HepG2 (cell line): ENCODE data around the gene GIPC2. TPM values are rescaled to one million over a fixed set of nuclear protein-coding genes. Genes with fewer than 3 reads are reported as not detected.

Source experiments
- ATAC-seq: fragments of 200-7000 bp; cut with Tn5 transposase; 3 replicates; pipeline ENCODE4 v1.9.1; 2020; ENCODE audit warnings: mild to moderate bottlenecking, moderate library complexity
- BruUV-seq: library from RNA; stranded (reverse); fragments of 400-500 nt; replicated peaks from 2 replicates; lab custom pipeline; 2021; lab: Mats Ljungman, UMichigan
- CTCF ChIA-PET: fragments of 300-600 bp; formaldehyde crosslinking; extraction: SDS; loops from one replicate; lab custom pipeline; 2021; ENCODE audit warnings: low total read pairs, inconsistent platforms, low intra/inter-chr PET ratio; lab: Yijun Ruan, JAX
- POLR2A ChIA-PET: fragments of 350-600 bp; sonication (Branson Sonifier 250); formaldehyde crosslinking; loops from one replicate; lab custom pipeline; 2020; ENCODE audit warnings: antibody characterized with exemption, inconsistent platforms; lab: Yijun Ruan, JAX
- DNase-seq: peaks from one replicate; pipeline ENCODE4 v3.0.0-alpha.2; 2015; ENCODE audit warnings: low spot score
- FAIRE-seq: peaks from 3 replicates; lab custom pipeline; 2011; peaks lifted over from hg19 to GRCh38; lab: Jason Lieb, UNC
- H2AFZ ChIP-seq: one replicate; pipeline ENCODE4 v1.6.1; 2011; ENCODE audit warnings: low read length, inconsistent platforms
- H3K27ac ChIP-seq: fragments of 300-600 bp; 3 replicates; pipeline ENCODE4 v1.8.0; 2011; ENCODE audit warnings: mixed run types, mild to moderate bottlenecking, mixed read lengths, low read length, inconsistent platforms; ENCODE audit not compliant: insufficient read depth; ENCODE audit errors: extremely low read length
- H3K27me3 ChIP-seq, 2 experiments: fragments of 200-600 bp in 1 of 2; 2 replicates in 1 of 2; 3 replicates in 1 of 2; pipeline versions ENCODE4 v1.6.0 to v1.8.0; 2011; ENCODE audit warnings: low read length in 2 of 2, mild to moderate bottlenecking in 2 of 2, moderate library complexity in 2 of 2, inconsistent platforms in 1 of 2; ENCODE audit not compliant: insufficient read depth in 2 of 2, control insufficient read depth in 1 of 2
- H3K36me3 ChIP-seq, 2 experiments: fragments of 200-600 bp in 1 of 2; replicated peaks in 1 of 2; 2 replicates in 1 of 2; 3 replicates in 1 of 2; pipeline versions ENCODE4 v1.5.1 to v1.8.0; 2011; ENCODE audit warnings: low read length in 2 of 2, inconsistent platforms in 1 of 2; ENCODE audit not compliant: insufficient read depth in 2 of 2, control insufficient read depth in 1 of 2
- H3K4me1 ChIP-seq: 2 replicates; pipeline ENCODE4 v1.5.1; 2012; ENCODE audit warnings: low read length, inconsistent platforms; ENCODE audit not compliant: insufficient read depth
- H3K4me2 ChIP-seq: 2 replicates; pipeline ENCODE4 v1.6.0; 2011; ENCODE audit warnings: low read depth, low read length, inconsistent platforms
- H3K4me3 ChIP-seq, 3 experiments: fragments of 200-600 bp in 1 of 3; sonication (generic), shearing (Covaris generic) in 1 of 3; replicated peaks in 1 of 3; 2 replicates each; pipeline ENCODE4 v1.5.1; 2011 to 2016; ENCODE audit warnings: low read length in 3 of 3, inconsistent platforms in 2 of 3, low read depth in 2 of 3, mild to moderate bottlenecking in 2 of 3, control low read depth in 1 of 3, mixed read lengths in 1 of 3; ENCODE audit not compliant: insufficient read depth in 1 of 3
- H3K79me2 ChIP-seq: one replicate; pipeline ENCODE4 v1.6.1; 2011; ENCODE audit warnings: low read length, inconsistent platforms; ENCODE audit not compliant: insufficient read depth
- H3K9ac ChIP-seq: 2 replicates; pipeline ENCODE4 v1.6.0; 2011; ENCODE audit warnings: mild to moderate bottlenecking, low read depth, low read length, inconsistent platforms; ENCODE audit not compliant: insufficient read depth
- H3K9me3 ChIP-seq: 2 replicates; pipeline ENCODE4 v1.5.1; 2012; ENCODE audit warnings: mild to moderate bottlenecking, low read length
- H4K20me1 ChIP-seq: 2 replicates; pipeline ENCODE4 v1.6.0; 2011; ENCODE audit warnings: inconsistent platforms, mild to moderate bottlenecking, low read length, moderate library complexity; ENCODE audit not compliant: insufficient read depth
- CHD4 ChIP-seq: fragments of 200-600 bp; sonication (generic); IDR thresholded peaks from 2 replicates; pipeline ENCODE4 v1.7.0; 2017; ENCODE audit warnings: mild to moderate bottlenecking, low read length, borderline replicate concordance
- EHMT2 ChIP-seq: fragments of 200-600 bp; sonication (generic); IDR thresholded peaks from 2 replicates; pipeline ENCODE4 v1.7.0; 2017; ENCODE audit warnings: antibody characterized with exemption, low read depth, low read length, borderline replicate concordance
- FOXJ3 ChIP-seq: sonication (generic); formaldehyde crosslinking; IDR thresholded peaks from 2 replicates; pipeline ENCODE4 v1.4.0; 2020; ENCODE audit warnings: missing genetic modification reagents, mild to moderate bottlenecking, borderline replicate concordance
- KDM4B ChIP-seq: sonication (generic); formaldehyde crosslinking; IDR thresholded peaks from 2 replicates; pipeline ENCODE4 v1.4.0; 2020; ENCODE audit warnings: missing genetic modification reagents
- MIXL1 ChIP-seq: IDR thresholded peaks from 2 replicates; pipeline ENCODE4 v1.6.1; 2016
- PAXIP1 ChIP-seq: sonication (generic); formaldehyde crosslinking; conservative IDR thresholded peaks from 2 replicates; pipeline ENCODE4 v1.4.0; 2020; ENCODE audit warnings: mild to moderate bottlenecking, missing genetic modification reagents, moderate library complexity
- RELA ChIP-seq: sonication (generic); formaldehyde crosslinking; IDR thresholded peaks from 2 replicates; pipeline ENCODE4 v1.4.0; 2020; ENCODE audit warnings: missing genetic modification reagents
- TEAD2 ChIP-seq: sonication (generic); formaldehyde crosslinking; IDR thresholded peaks from 2 replicates; pipeline ENCODE4 v1.9.0; 2021; ENCODE audit warnings: missing genetic modification reagents
- TP53 ChIP-seq: sonication (generic); formaldehyde crosslinking; conservative IDR thresholded peaks from 2 replicates; pipeline ENCODE4 v1.4.0; 2020; ENCODE audit warnings: missing genetic modification reagents
- ZNF232 ChIP-seq: sonication (generic); formaldehyde crosslinking; IDR thresholded peaks from 2 replicates; pipeline ENCODE4 v1.4.0; 2020; ENCODE audit warnings: missing genetic modification reagents, borderline replicate concordance
- WGBS: methylation state at CpG from one replicate; pipeline ENCODE4 v1.1.6; 2017; ENCODE audit warnings: low lambda C conversion rate; 5-methylcytosine and 5-hydroxymethylcytosine counted together
- in situ Hi-C: cut with HindIII; loops from 2 replicates; pipeline ENCODE4 v1.10.0; 2017; ENCODE audit warnings: low pct_unique_long_range_greater_than_20kb; ENCODE audit not compliant: extremely low pct_ligation_motif_present
- intact Hi-C: fragments of 100-400 bp; cut with micrococcal nuclease; formaldehyde crosslinking; loops from one replicate; pipeline ENCODE4 v1.10.0; 2022; ENCODE audit not compliant: unreplicated experiment
- polyA plus RNA-seq, 8 experiments: library from polyadenylated mRNA; depleted of rRNA in 3 of 8; stranded (reverse) in 7 of 8; unstranded in 1 of 8; fragments of >200 nt; fragmentation: Illumina TruSeq in 4 of 8; extraction: Trizol in 4 of 8; gene quantifications; 2 replicates each; pipeline versions ENCODE4 v1.2.1 to v1.2.3, GENCODE V29; 2011 to 2016; ENCODE audit warnings: low read depth in 4 of 8, missing spikeins in 1 of 8, mixed read lengths in 1 of 8; ENCODE audit not compliant: insufficient read depth in 1 of 8
- total RNA-seq, 5 experiments: library from RNA; depleted of rRNA; stranded (reverse); fragments of >200 nt; fragmentation: Illumina TruSeq; extraction: Trizol; gene quantifications; 2 replicates each; pipeline ENCODE4 v1.2.3, GENCODE V29; 2016; ENCODE audit warnings: low read depth in 1 of 5

The GIPC2 gene
- total and polyA plus RNA-seq, 2 of the 13 experiments (the other 11 are each of a cell fraction or from before 2014, with no cell fraction given), result 6.1 to 21.6 TPM

GRCh38 chr1:78054972-78055371 lies 9.2 kb downstream of the GIPC2 start:
- Histone ChIP-seq H3K27ac (no peak overlapping the region), H2AFZ (no peak overlapping the region), H3K9ac (no peak overlapping the region), H3K79me2 (peaks cover 56% of the 10 kb centered on the region), H3K4me3 (no peak overlapping the region), H3K4me1 (no peaks in the 10 kb centered on the region), H3K4me2 (no peak overlapping the region), H3K27me3 (no peaks in the 10 kb centered on the region), H3K36me3 (peaks cover 0 to 4% of the 10 kb centered on the region in 2 experiments; a peak in 1 of 5 replicates), H4K20me1 (0 out of 2 replicates have a peak, but pooled peaks cover 5% of the 10 kb centered on the region), H3K9me3 (no peaks in the 10 kb centered on the region)
- ChIA-PET POLR2A (interaction anchor here (0.7 to 1.1 kb wide), 2 partner anchors 9 to 76 kb away, joined by 3 read pairs; partner anchors contain the start of gene FUBP1), CTCF (no interaction called here)
- intact Hi-C loops, result no loop called here
- 40% methylated on average over 2 of the region's 2 CpGs for WGBS
- ATAC-seq (no peak), DNase-seq (no peak), FAIRE-seq (no peak)
- no peak for TF ChIP-seq ZNF232
- no peak for TF ChIP-seq TP53 (CRISPR knock-in tag)
- TF ChIP-seq MIXL1 (CRISPR knock-in tag), result no peak
- no peak for TF ChIP-seq RELA
- no peak for TF ChIP-seq EHMT2
- no peak for TF ChIP-seq KDM4B (CRISPR knock-in tag)
- TF ChIP-seq CHD4, result no peak
- TF ChIP-seq FOXJ3 (CRISPR knock-in tag), result no peak
- TF ChIP-seq PAXIP1, result no peak
- TF ChIP-seq TEAD2, result no peak
- BruUV-seq, result no TSS peak
- in situ Hi-C loops, result no loop called here
